HG02610 (cell line): ENCODE data around the gene AADAC.
"Not testable (repeated sequence)": the region's sequence is repeated elsewhere in the genome, so short reads cannot be mapped to it uniquely, and the experiment has no call there.

ENCODE experiments used
- ATAC-seq: cut with Tn5 transposase; IDR thresholded peaks from one replicate; pipeline ENCODE4 v1.9.1; 2021; ENCODE audit warnings: mild to moderate bottlenecking, moderate library complexity; ENCODE audit not compliant: unreplicated experiment

AADAC gene

GRCh38 chr3:151852074-151852811, 38.3 kb downstream of the AADAC start:
- ATAC-seq: no peak

- no peak for ATAC-seq
Measured at GRCh38 chr3:151856118-151856517, 42.2 kb downstream of the AADAC start.

- no peak for ATAC-seq
Measured at GRCh38 chr3:151856641-151857040, 42.7 kb downstream of the AADAC start.

- no peak for ATAC-seq
Measured at GRCh38 chr3:151859233-151859673, 45.3 kb downstream of the AADAC start.

GRCh38 chr3:151859905-151860304, 46.0 kb downstream of the AADAC start:
- no peak for ATAC-seq

GRCh38 chr3:151863611-151864010, 49.7 kb downstream of the AADAC start:
- no peak for ATAC-seq

- ATAC-seq: no peak
Measured at GRCh38 chr3:151864423-151865101, 50.6 kb downstream of the AADAC start.

- ATAC-seq: no peak
Measured at GRCh38 chr3:151866711-151867410, 52.9 kb downstream of the AADAC start.

- ATAC-seq: no peak
Measured at GRCh38 chr3:151867666-151868065, 53.8 kb downstream of the AADAC start.

- ATAC-seq: no peak
Measured at GRCh38 chr3:151869181-151869580, 55.3 kb downstream of the AADAC start.

- ATAC-seq: peak; percentile 92
Measured at GRCh38 chr3:151871639-151872468, 57.9 kb downstream of the AADAC start.

- no peak for ATAC-seq
Measured at GRCh38 chr3:151873398-151873797, 59.5 kb downstream of the AADAC start, which contains the start of gene SUCNR1. Gene SUCNR1 (plus strand): TSS chr3:151873643. CDS start chr3:151879893, 6,250 bp downstream.

GRCh38 chr3:151874079-151874478, 60.2 kb downstream of the AADAC start:
- not testable (repeated sequence) for ATAC-seq

GRCh38 chr3:151875759-151876158, 61.8 kb downstream of the AADAC start:
- peak; percentile 44 for ATAC-seq

- ATAC-seq: no peak
Measured at GRCh38 chr3:151877269-151877668, 63.4 kb downstream of the AADAC start.
